GM10847 (cell line): ENCODE data around the gene PRKCE.

ENCODE experiments used
- POLR2A ChIP-seq: IDR thresholded peaks from 2 replicates; pipeline ENCODE4 v1.6.1; 2011; ENCODE audit not compliant: insufficient read length; ENCODE audit errors: extremely low read depth

Gene PRKCE

DNA sequence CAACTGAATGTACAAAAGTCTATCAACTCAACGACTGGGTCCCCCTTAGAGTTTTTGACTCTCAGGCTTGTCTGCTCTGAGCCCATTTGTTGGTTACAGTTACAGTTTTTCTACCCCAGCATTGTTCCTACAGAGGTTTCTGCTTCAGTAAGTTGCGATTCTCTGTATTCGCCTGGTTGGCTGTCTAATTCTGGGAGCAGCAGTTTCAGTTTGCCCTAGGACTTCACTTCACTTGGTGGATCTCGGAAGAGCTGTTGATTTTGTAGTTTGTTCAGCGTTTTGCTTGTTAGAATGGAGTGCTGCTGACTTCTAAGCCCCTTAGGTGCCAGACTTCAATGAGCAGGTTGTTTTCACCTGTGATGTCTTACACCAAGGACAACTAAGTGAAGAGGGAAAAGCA lies 349.2 kb downstream of the PRKCE start:
- TF ChIP-seq POLR2A, result no peak

- no peak for TF ChIP-seq POLR2A
These were observed 349.8 kb downstream of the PRKCE start for GRCh38 chr2:46001290-46001689.

DNA sequence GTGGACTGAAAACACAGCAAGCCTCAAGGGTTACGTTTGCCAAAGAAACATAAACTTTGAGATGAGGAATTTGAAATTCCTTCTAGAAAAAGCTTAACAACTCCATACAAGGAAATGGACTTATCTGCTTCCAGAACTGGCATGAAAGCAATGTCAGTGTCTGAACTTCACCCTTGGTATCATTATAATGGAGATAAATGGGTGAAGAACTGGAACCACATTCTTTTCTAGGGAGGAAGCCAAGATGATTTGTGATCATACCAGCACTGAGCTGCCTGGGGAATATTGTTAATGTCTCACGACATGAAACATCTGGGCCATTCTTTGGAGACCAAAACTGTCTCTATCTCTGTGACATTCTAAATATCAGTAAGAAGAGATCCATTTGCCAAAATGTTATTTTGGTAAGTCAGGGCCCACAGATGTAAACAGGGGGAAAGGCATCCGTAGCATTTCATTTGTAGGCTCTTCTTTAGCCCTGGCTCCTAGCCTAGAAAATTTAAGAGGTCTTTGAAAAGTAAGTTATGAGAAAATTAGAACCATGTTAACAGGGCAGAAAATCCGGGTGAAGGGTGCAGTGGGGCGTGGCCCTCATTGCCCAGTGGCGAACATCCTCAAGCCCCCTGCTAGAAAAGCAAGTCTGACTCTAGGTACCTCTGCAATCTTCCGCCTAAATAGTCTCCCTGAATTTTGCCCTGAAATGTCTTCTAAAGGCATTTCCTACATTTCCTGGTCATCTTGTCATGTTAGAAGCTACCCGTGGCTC lies 350.4 kb downstream of the PRKCE start:
- no peak for TF ChIP-seq POLR2A

DNA sequence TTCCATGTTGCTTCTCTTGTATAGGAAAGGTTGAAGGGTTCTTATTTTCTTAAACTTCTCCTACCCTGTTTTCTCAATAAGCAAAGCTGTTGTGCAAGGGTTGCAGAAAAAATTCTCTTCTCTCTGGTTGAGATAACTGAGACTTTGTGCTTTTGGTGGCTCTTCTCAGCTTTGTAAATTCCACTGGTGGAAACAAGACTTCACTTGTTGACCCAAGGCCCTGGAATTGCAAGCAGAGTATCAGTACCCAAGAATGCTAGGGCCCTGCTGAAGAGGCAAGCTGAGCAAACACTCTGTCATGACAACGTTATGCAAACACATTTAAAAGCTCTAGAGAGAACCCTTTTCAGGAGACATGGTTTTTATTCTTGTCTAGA lies 351.0 kb downstream of the PRKCE start:
- no peak for TF ChIP-seq POLR2A

GRCh38 chr2:46002947-46003346 lies 351.5 kb downstream of the PRKCE start:
- TF ChIP-seq POLR2A, result no peak

GRCh38 chr2:46003903-46004473 lies 352.5 kb downstream of the PRKCE start:
- no peak for TF ChIP-seq POLR2A

DNA sequence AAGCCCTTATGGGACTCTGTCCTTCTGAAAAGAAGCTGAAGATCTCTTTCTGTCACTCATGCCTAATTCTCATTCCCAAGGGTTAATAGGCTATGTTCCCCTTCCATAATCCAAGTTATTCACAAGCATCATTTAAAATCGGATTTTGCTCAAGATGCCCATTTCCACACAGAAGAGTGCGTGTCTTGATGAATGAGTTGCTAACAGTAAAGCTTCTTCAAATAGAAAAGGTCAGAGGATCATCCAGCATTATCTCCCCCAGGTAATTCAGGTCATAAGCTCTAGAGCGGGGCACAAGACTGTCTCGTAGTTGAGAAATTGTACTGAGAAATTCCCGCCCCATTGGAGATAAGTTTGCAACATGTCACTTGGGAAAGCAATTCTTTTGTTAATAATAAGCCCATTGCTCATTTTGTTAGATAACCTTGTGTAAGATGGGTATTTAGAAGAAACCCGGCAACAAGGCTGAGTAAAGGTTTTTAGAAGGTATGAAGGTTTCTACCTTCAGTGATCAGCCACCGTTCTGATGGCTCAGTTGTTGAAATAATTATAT lies 355.1 kb downstream of the PRKCE start:
- no peak for TF ChIP-seq POLR2A

GRCh38 chr2:46007412-46007811 lies 355.9 kb downstream of the PRKCE start:
- no peak for TF ChIP-seq POLR2A

- no peak for TF ChIP-seq POLR2A
These were observed 356.8 kb downstream of the PRKCE start for GRCh38 chr2:46008091-46008870.

GRCh38 chr2:46009315-46009714 lies 357.8 kb downstream of the PRKCE start:
- no peak for TF ChIP-seq POLR2A

- TF ChIP-seq POLR2A, result no peak
These were observed 358.3 kb downstream of the PRKCE start for GRCh38 chr2:46009772-46010171.

DNA sequence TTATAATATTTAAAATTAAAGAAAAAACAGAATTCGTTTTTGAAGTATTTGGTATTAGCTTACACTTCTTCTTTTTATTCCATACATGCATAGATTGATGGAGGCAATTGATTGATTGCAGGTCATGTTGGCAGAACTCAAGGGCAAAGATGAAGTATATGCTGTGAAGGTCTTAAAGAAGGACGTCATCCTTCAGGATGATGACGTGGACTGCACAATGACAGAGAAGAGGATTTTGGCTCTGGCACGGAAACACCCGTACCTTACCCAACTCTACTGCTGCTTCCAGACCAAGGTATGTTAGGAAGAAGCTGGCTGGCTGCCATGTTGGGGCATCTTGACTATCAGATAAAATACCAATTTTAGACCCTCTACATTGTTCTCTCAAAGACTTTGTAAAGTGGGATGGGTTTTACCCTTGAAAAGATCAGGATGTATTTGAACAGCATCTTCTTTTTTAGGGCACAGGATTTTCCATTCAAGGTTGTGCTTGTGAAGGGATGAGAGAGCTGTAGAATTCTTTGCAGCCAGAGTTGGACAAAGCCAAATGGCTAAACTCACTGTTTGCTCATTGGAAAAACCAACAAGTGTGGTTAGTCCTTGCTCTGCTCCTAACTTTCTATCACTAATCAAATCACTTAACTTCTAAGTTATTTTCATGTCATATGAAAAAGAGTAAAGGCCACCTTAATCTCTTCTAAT lies 358.9 kb downstream of the PRKCE start:
- no peak for TF ChIP-seq POLR2A

- TF ChIP-seq POLR2A, result no peak
These were observed 359.5 kb downstream of the PRKCE start for GRCh38 chr2:46010925-46011490.

DNA sequence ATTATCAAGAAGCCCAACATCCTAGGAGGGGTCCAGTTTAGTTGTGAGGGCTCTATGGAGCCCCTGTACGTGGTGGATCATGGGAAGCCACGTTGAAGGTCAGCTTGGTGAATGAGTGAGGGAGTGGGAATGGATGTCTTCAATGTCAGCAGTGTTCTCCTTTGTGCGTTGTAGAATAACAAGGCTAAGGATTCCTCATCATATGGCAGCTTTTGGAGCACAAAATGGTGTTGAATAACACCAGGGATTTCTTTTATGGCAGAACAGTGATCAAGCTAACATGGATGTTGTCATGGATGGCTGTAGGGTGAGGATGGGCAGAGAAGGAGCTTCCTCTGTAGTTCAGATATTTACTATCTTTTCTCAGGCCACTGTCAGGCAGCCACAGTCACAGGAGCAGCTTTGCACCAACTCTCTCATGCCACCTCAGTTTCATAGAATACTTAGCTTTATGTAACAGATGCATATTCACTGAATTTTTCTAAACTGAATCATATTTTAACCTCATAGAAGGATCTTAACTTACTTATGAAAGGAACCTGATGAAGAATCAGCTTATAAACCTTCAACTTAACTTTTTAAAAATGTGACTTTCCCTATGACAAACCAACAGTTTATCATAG lies 361.3 kb downstream of the PRKCE start:
- no peak for TF ChIP-seq POLR2A
